GM23338 (cell line): ENCODE results near the gene PRIM1.

ENCODE experiments used
- CREB1 ChIP-seq: fragments of 250-450 bp; sonication (Bioruptor Pico); IDR thresholded peaks from 2 replicates; pipeline ENCODE4 v1.5.0; 2020; ENCODE audit warnings: low read depth, mild to moderate bottlenecking, moderate library complexity
- CTCF ChIP-seq, 2 experiments: fragments of 200-600 bp in 1 of 2; sonication (generic) in 1 of 2; conservative IDR thresholded peaks; 2 replicates each; pipeline versions ENCODE4 v1.5.1 to v1.6.1; 2016 to 2017; ENCODE audit warnings: antibody characterized with exemption in 2 of 2, low read depth in 2 of 2, mild to moderate bottlenecking in 2 of 2, moderate library complexity in 1 of 2
- EZH2 ChIP-seq: fragments of 200-600 bp; sonication (generic); IDR thresholded peaks from one replicate; pipeline ENCODE4 v1.8.0; 2017; ENCODE audit warnings: antibody characterized with exemption, mild to moderate bottlenecking, low read depth; ENCODE audit not compliant: unreplicated experiment
- EZH2phosphoT487 ChIP-seq: fragments of 200-600 bp; sonication (generic); IDR thresholded peaks from one replicate; pipeline ENCODE4 v1.8.1; 2018; ENCODE audit warnings: antibody characterized with exemption; ENCODE audit not compliant: unreplicated experiment
- JUNB ChIP-seq: IDR thresholded peaks from one replicate; pipeline ENCODE4 v1.6.1; 2016; ENCODE audit warnings: antibody characterized with exemption; ENCODE audit not compliant: unreplicated experiment
- NANOG ChIP-seq: IDR thresholded peaks from 2 replicates; pipeline ENCODE4 v1.6.1; 2016; ENCODE audit warnings: antibody characterized with exemption, borderline replicate concordance
- POLR2AphosphoS5 ChIP-seq: IDR thresholded peaks from 2 replicates; pipeline ENCODE4 v1.6.1; 2016; ENCODE audit warnings: antibody characterized with exemption, low read depth
- REST ChIP-seq: IDR thresholded peaks from one replicate; pipeline ENCODE4 v1.6.1; 2018; ENCODE audit warnings: antibody characterized with exemption; ENCODE audit not compliant: unreplicated experiment
- STAT1 ChIP-seq: IDR thresholded peaks from one replicate; pipeline ENCODE4 v1.6.1; 2016; ENCODE audit warnings: antibody characterized with exemption; ENCODE audit not compliant: unreplicated experiment

- TF ChIP-seq EZH2phosphoT487 (no peak), CTCF (conservative IDR thresholded peaks at IDR 0.05; ENCODE audit: low read depth in 2 of 2) (no peak), POLR2AphosphoS5 (no peak), EZH2 (no peak), STAT1 (no peak), REST (no peak), JUNB (no peak), CREB1 (no peak), NANOG (no peak)
Measured at GRCh38 chr12:56719056-56719455, 33.1 kb downstream of the PRIM1 start.
